GM21786 (cell line): ENCODE data around the gene ZNF670.
"Not testable (repeated sequence)": the region's sequence is repeated elsewhere in the genome, so short reads cannot be mapped to it uniquely, and the experiment has no call there.

Experiments
- ATAC-seq: cut with Tn5 transposase; IDR thresholded peaks from one replicate; pipeline ENCODE4 v1.9.1; 2021; ENCODE audit not compliant: unreplicated experiment

Gene ZNF670

DNA sequence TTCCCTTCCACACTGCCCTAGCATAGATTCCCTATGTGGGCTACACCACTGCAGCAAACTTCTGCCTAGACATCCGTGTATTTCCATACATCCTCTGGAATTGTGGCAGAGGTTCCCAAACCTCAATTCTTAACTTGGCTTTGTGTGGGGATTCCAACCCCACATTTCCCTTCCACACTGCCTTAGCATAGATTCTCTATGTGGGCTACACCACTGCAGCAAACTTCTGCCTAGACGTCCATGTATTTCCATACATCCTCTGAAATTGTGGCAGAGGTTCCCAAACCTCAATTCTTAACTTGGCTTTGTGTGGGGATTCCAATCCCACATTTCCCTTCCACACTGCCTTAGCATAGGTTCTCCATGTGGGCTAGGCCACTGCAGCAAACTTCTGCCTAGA, 31.4 kb downstream of the ZNF670 start:
- no peak for ATAC-seq

DNA sequence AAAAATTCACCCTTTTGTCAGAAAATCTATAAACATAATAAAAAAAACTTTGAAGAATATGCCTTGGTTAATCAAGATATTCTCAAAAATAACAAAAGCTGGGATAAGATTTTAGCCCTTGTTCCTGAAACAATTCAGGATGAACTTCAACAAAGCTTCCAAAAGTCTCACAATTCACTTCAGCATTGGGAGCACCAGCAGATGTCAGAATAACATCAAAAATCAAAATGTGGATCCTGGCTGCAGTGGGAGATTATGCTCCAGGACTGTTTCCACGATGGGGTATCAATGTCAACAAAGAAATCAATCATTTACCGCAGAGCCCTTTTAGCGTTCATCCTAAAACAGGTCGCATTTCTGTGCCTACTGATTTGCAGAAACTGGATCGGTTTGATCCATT, 35.2 kb downstream of the ZNF670 start:
- no peak for ATAC-seq

DNA sequence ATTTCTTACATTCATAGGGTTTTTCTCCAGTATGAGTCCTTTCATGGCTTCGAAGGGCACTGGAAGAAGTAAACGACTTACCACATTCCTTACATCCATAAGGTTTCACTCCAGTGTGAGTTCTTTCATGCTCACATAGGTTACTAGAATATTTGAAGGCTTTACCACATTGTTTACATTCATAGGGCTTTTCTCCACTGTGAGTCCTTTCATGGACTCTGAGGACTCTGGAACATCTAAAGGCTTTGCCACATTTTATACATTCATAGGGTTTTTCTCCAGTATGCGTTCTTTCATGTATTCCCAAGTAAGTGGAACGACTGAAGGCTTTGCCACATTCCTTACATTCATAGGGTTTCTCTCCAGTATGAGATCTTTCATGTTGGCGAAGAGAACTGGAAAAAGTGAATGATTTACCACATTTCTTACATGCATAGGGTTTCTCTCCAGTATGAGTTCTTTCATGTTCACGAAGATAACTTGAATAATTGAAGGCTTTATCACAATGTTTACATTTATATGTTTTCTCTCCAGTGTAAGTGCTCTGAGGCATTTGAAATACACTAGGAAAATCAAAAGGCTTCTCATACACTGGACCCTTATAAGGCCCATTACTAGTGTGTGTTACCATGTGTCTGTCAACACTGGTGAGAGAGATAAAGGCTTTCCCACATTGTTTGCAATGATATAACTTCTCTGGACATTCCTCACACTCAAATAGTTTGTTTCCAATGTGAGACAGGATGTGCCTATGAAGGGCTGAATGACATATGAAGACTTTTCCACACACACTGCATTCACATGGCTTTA, 40.9 kb downstream of the ZNF670 start:
- ATAC-seq: no peak

DNA sequence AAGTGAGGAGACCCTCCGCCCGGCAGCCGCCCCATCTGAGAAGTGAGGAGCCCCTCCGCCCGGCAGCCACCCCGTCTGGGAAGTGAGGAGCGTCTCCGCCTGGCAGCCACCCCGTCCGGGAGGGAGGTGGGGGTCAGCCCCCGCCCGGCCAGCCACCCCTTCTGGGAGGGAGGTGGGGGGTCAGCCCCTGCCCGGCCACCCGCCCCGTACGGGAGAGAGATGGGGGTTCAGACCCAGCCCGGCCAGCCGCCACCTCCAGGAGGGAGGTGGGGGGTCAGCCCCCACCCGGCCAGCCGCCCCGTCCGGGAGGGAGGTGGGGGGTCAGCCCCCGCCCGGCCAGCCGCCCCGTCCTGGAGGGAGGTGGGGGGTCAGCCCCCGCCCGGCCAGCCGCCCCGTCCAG, 46.3 kb downstream of the ZNF670 start:
- ATAC-seq: not testable (repeated sequence)
